Naive thymus-derived CD4-positive, alpha-beta T cell (primary cell): ENCODE data around the gene SPCS1. TPM values are rescaled to one million over a fixed set of nuclear protein-coding genes. Genes with fewer than 3 reads are reported as not detected.

Source experiments
- polyA plus RNA-seq, 2 donors: library from polyadenylated mRNA; unstranded; fragments of 300-500 nt; fragmentation: Illumina TruSeq; gene quantifications; one replicate each; pipeline ENCODE4 v1.2.3, GENCODE V29; 2021
- total RNA-seq, 6 experiments: library from RNA in 5 of 6; stranded (reverse) in 5 of 6; gene quantifications; 1 replicate in 5 of 6; 2 replicates in 1 of 6; pipeline ENCODE4 v1.2.3 and lab custom pipeline; 2021 to 2026

SPCS1 gene
- total and polyA plus RNA-seq, 7 experiments from 2014 or later, result 55.0 to 379 (median 81.2) TPM

Other genes starting within 250 kb of the SPCS1 start
- gene STAB1, start 210.8 kb upstream of the SPCS1 start, total RNA-seq, result 100 to 1,000 TPM in 1 of 5 experiments, 10 to 100 TPM in 3, under 1 TPM in 1; 0.27 to 122 (median 26.1) TPM
- not detected for gene STAB1, start 210.8 kb upstream of the SPCS1 start, polyA plus RNA-seq
- 10 to 100 TPM in 1 of 5 experiments, 1 to 10 TPM in 4; 2.1 to 23.0 (median 3.9) TPM for gene NT5DC2, start 172.2 kb upstream of the SPCS1 start, total RNA-seq
- gene NT5DC2, start 172.2 kb upstream of the SPCS1 start, polyA plus RNA-seq, result 1 to 10 TPM in 1 of 2 donors, not detected in 1; 1.3 TPM
- 10 to 100 TPM in 3 of 5 experiments, 1 to 10 TPM in 2; 5.4 to 11.9 (median 10.7) TPM for gene UQCC5, start 169.5 kb upstream of the SPCS1 start, total RNA-seq
- gene UQCC5, start 169.5 kb upstream of the SPCS1 start, polyA plus RNA-seq, result 10 to 100 TPM; 24.3 to 28.2 TPM
- 10 to 100 TPM; 58.4 to 83.8 (median 74.2) TPM for gene PBRM1, start 20.2 kb upstream of the SPCS1 start, total RNA-seq
- 100 to 1,000 TPM in 1 of 2 donors, 10 to 100 TPM in 1; 94.0 to 109 TPM for gene PBRM1, start 20.2 kb upstream of the SPCS1 start, polyA plus RNA-seq
- gene GNL3, start 20.1 kb upstream of the SPCS1 start, total RNA-seq, result 100 to 1,000 TPM in 2 of 5 experiments, 10 to 100 TPM in 3; 87.9 to 116 (median 97.2) TPM
- 10 to 100 TPM; 60.0 to 84.2 TPM for gene GNL3, start 20.1 kb upstream of the SPCS1 start, polyA plus RNA-seq
- 10 to 100 TPM; 18.9 to 47.7 (median 45.2) TPM for gene GLT8D1, start 315 bp upstream of the SPCS1 start, total RNA-seq
- 10 to 100 TPM; 62.5 to 80.9 TPM for gene GLT8D1, start 315 bp upstream of the SPCS1 start, polyA plus RNA-seq
- 10 to 100 TPM; 14.4 to 28.4 (median 21.1) TPM for gene NEK4, start 64.8 kb downstream of the SPCS1 start, total RNA-seq
- 10 to 100 TPM in 1 of 2 donors, 1 to 10 TPM in 1; 9.0 to 13.0 TPM for gene NEK4, start 64.8 kb downstream of the SPCS1 start, polyA plus RNA-seq
- gene ITIH1, start 71.5 kb downstream of the SPCS1 start, total RNA-seq, result not detected
- not detected for gene ITIH1, start 71.5 kb downstream of the SPCS1 start, polyA plus RNA-seq
- gene ITIH3, start 88.7 kb downstream of the SPCS1 start, total RNA-seq, result not detected
- not detected for gene ITIH3, start 88.7 kb downstream of the SPCS1 start, polyA plus RNA-seq
- 10 to 100 TPM; 13.3 to 37.6 (median 34.1) TPM for gene ITIH4, start 124.6 kb downstream of the SPCS1 start, total RNA-seq
- 1 to 10 TPM in 1 of 2 donors, under 1 TPM in 1; 0.08 to 1.1 TPM for gene ITIH4, start 124.6 kb downstream of the SPCS1 start, polyA plus RNA-seq
- gene MUSTN1, start 128.9 kb downstream of the SPCS1 start, total RNA-seq, result 10 to 100 TPM in 1 of 5 experiments, 1 to 10 TPM in 3, under 1 TPM in 1; 0.76 to 10.0 (median 2.6) TPM
- gene MUSTN1, start 128.9 kb downstream of the SPCS1 start, polyA plus RNA-seq, result not detected
- gene STIMATE, start 191.4 kb downstream of the SPCS1 start, total RNA-seq, result 10 to 100 TPM; 21.1 to 44.9 (median 34.5) TPM
- gene STIMATE, start 191.4 kb downstream of the SPCS1 start, polyA plus RNA-seq, result 1 to 10 TPM; 3.0 to 4.7 TPM